Measurements from ENCODE around the gene TMEM164.

The TMEM164 gene

GRCh38 chrX:110050901-110051300, 48.0 kb downstream of the TMEM164 start:
- ChIA-PET POLR2A (ENCODE audit: low non-redundant PET) (no interaction called here), CTCF (no interaction called here)
- TF ChIP-seq, protein P1, sequence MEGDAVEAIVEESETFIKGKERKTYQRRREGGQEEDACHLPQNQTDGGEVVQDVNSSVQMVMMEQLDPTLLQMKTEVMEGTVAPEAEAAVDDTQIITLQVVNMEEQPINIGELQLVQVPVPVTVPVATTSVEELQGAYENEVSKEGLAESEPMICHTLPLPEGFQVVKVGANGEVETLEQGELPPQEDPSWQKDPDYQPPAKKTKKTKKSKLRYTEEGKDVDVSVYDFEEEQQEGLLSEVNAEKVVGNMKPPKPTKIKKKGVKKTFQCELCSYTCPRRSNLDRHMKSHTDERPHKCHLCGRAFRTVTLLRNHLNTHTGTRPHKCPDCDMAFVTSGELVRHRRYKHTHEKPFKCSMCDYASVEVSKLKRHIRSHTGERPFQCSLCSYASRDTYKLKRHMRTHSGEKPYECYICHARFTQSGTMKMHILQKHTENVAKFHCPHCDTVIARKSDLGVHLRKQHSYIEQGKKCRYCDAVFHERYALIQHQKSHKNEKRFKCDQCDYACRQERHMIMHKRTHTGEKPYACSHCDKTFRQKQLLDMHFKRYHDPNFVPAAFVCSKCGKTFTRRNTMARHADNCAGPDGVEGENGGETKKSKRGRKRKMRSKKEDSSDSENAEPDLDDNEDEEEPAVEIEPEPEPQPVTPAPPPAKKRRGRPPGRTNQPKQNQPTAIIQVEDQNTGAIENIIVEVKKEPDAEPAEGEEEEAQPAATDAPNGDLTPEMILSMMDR (conservative IDR thresholded peaks at IDR 0.05; ENCODE audit: low read depth) = no peak
- no peak for DNase-seq (ENCODE audit: low spot score)
- H3K27ac ChIP-seq = no peak overlapping the region

DNA sequence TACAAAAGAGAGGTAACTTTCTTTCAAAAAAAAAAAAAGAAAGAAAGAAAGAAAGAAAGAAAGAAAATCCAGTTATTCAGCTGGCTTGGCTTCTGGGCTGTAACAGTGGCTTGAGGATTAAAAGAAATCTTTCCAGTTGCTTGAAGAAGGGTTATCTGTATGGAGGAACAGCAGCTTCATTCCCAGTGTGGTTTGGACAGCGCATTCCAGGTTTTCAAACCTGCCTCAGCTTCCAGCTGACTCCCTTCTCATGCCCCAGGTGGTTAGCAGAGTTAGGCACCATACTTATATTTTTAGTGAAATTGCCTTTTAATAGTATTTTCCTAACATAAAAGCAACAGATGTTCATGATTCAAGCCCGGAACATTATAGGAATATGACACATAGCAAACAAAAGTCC, 48.6 kb downstream of the TMEM164 start:
- DNase-seq (ENCODE audit: low spot score) = no peak
- ChIA-PET POLR2A (ENCODE audit: low non-redundant PET) (no interaction called here), CTCF (interaction anchor here (0.6 kb wide), 1 partner anchor 9 kb away, joined by 6 read pairs; no protein-coding TSS in a partner anchor)
- H3K27ac ChIP-seq = no peak overlapping the region
- TF ChIP-seq, protein P1 (conservative IDR thresholded peaks at IDR 0.05; ENCODE audit: low read depth) = no peak

GRCh38 chrX:110052303-110052702, 49.4 kb downstream of the TMEM164 start:
- CTCF ChIA-PET = interaction anchor here (0.6 kb wide), 1 partner anchor 59 kb away, joined by 3 read pairs; no protein-coding TSS in a partner anchor
- POLR2A ChIA-PET (ENCODE audit: low non-redundant PET) = no interaction called here
- TF ChIP-seq, protein P1 (conservative IDR thresholded peaks at IDR 0.05; ENCODE audit: low read depth) = no peak
- DNase-seq (ENCODE audit: low spot score) = no peak
- no peak overlapping the region for H3K27ac ChIP-seq

DNA sequence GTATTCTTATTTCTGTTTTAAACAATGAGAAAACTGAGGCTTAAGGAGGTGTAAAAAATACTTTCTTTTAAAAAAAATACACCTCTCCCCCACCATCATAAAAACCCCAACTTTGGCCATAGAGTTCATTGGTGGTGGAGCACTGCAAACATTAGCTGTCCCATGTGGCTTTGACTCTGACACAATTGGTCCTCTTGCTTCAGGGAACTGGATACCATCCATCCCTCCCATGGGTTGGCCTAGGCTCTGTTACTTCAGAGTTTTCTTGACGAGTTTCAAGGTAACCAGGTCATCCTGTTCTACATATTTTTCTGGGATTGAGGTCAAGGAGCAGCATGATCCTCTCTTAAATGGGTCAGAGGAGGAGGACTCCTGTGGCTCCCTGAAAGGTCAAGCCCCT, 50.5 kb downstream of the TMEM164 start:
- no peak overlapping the region for H3K27ac ChIP-seq
- DNase-seq (ENCODE audit: low spot score) = no peak
- POLR2A ChIA-PET (ENCODE audit: low non-redundant PET) = no interaction called here
- CTCF ChIA-PET = no interaction called here
- TF ChIP-seq, protein P1 (conservative IDR thresholded peaks at IDR 0.05; ENCODE audit: low read depth) = no peak

DNA sequence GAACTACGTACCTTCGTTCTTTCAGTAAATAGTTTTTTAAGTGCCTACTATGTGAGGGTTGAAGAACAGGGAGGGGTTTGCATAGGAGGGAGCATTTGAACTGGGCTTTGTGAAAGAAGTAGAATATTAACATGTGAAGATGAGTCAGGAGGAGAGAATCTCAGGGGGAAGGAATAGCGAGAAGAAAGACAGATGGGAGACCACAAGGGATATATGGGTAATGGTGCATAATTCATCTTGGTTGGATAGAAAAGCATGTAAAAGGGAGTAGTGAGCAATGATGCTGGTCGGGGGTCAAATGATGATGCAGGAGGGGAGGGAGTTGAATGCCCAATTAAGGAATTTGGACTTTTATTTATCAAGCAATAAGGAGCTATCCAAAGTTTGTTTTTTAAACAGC, 52.7 kb downstream of the TMEM164 start:
- ChIA-PET CTCF (no interaction called here), POLR2A (ENCODE audit: low non-redundant PET) (no interaction called here)
- no peak for DNase-seq (ENCODE audit: low spot score)
- TF ChIP-seq, protein P1 (conservative IDR thresholded peaks at IDR 0.05; ENCODE audit: low read depth) = no peak
- no peak overlapping the region for H3K27ac ChIP-seq

- no peak for DNase-seq (ENCODE audit: low spot score)
- H3K27ac ChIP-seq = no peak overlapping the region
- TF ChIP-seq, protein P1 (conservative IDR thresholded peaks at IDR 0.05; ENCODE audit: low read depth) = no peak
- CTCF ChIA-PET = interaction anchor here (0.6 kb wide), 1 partner anchor 325 kb away, joined by 3 read pairs; no protein-coding TSS in a partner anchor
- POLR2A ChIA-PET (ENCODE audit: low non-redundant PET) = no interaction called here
Observed at GRCh38 chrX:110056419-110056818, 53.5 kb downstream of the TMEM164 start.

- no peak overlapping the region for H3K27ac ChIP-seq
- no peak for DNase-seq (ENCODE audit: low spot score)
- TF ChIP-seq, protein P1 (conservative IDR thresholded peaks at IDR 0.05; ENCODE audit: low read depth) = no peak
- CTCF ChIA-PET = no interaction called here
- POLR2A ChIA-PET (ENCODE audit: low non-redundant PET) = no interaction called here
Observed at GRCh38 chrX:110059410-110059809, 56.5 kb downstream of the TMEM164 start.

Measured in RWPE1 (cell line).